HL-60 (cell line): Measurements from ENCODE around the gene MCCC1.
"Not testable (repeated sequence)": the region's sequence is repeated elsewhere in the genome, so short reads cannot be mapped to it uniquely, and the experiment has no call there.

Experiments used
- DNase-seq, 2 experiments: peaks; one replicate each; pipeline ENCODE4 v3.0.0-alpha.2; 2010 to 2020; ENCODE audit warnings: low read depth in 1 of 2, low spot score in 1 of 2
- H3K27ac ChIP-seq: fragments of 250-450 bp; sonication (Bioruptor Pico); replicated peaks from 2 replicates; pipeline ENCODE4 v1.5.1; 2020; ENCODE audit warnings: mild to moderate bottlenecking, moderate library complexity
- H3K27me3 ChIP-seq: fragments of 250-450 bp; sonication (Bioruptor Pico); 2 replicates; pipeline ENCODE4 v1.5.1; 2021; ENCODE audit warnings: mild to moderate bottlenecking, moderate library complexity; ENCODE audit not compliant: insufficient read depth, poor library complexity, severe bottlenecking
- H3K4me3 ChIP-seq: replicated peaks from 2 replicates; pipeline ENCODE4 v1.5.1; 2011; ENCODE audit warnings: mild to moderate bottlenecking, control low read depth, low read length; ENCODE audit not compliant: insufficient read depth
- GABPA ChIP-seq: IDR thresholded peaks from 2 replicates; pipeline ENCODE4 v1.6.1; 2012; ENCODE audit warnings: low read depth
- POLR2AphosphoS5 ChIP-seq: IDR thresholded peaks from 2 replicates; pipeline ENCODE4 v1.6.1; 2012; ENCODE audit warnings: low read depth
- SPI1 ChIP-seq: IDR thresholded peaks from 2 replicates; pipeline ENCODE4 v1.6.1; 2012; ENCODE audit warnings: low read depth, mild to moderate bottlenecking, borderline replicate concordance
- TF ChIP-seq, protein P1 (sequence below): IDR thresholded peaks from one replicate; pipeline ENCODE4 v1.5.1; 2011; ENCODE audit warnings: low read length, control low read depth, inconsistent platforms; ENCODE audit not compliant: insufficient read depth
- TF ChIP-seq, protein P2 (sequence below): IDR thresholded peaks from 2 replicates; pipeline ENCODE4 v1.6.1; 2012; ENCODE audit warnings: low read depth; ENCODE audit not compliant: insufficient replicate concordance

Gene MCCC1

DNA sequence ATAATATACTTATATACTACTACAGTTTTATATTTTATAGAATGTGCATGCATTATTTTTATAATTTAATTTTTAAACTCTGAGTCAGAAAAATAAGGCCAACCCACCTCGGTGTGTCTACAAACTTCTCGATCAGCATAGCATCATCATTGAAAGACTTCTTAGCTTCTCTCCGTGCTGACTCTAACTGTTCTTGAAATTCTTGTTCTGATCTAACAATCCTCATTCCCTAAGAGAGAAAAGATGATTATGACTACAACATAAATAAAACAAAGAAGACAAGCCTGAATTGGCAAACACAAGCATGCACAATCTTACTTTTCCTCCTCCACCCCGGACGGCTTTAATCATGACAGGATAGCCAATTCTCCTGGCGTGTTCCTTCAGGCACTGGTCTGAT is 28.4 kb downstream of the MCCC1 start:
- no peak for DNase-seq
- no peak overlapping the region for H3K27ac ChIP-seq
- H3K27me3 ChIP-seq: no peaks in the 10 kb centered on the region
- TF ChIP-seq GABPA (no peak), POLR2AphosphoS5 (no peak), SPI1 (no peak)
- TF ChIP-seq, protein P1, sequence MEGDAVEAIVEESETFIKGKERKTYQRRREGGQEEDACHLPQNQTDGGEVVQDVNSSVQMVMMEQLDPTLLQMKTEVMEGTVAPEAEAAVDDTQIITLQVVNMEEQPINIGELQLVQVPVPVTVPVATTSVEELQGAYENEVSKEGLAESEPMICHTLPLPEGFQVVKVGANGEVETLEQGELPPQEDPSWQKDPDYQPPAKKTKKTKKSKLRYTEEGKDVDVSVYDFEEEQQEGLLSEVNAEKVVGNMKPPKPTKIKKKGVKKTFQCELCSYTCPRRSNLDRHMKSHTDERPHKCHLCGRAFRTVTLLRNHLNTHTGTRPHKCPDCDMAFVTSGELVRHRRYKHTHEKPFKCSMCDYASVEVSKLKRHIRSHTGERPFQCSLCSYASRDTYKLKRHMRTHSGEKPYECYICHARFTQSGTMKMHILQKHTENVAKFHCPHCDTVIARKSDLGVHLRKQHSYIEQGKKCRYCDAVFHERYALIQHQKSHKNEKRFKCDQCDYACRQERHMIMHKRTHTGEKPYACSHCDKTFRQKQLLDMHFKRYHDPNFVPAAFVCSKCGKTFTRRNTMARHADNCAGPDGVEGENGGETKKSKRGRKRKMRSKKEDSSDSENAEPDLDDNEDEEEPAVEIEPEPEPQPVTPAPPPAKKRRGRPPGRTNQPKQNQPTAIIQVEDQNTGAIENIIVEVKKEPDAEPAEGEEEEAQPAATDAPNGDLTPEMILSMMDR: no peak
- TF ChIP-seq, protein P2, sequence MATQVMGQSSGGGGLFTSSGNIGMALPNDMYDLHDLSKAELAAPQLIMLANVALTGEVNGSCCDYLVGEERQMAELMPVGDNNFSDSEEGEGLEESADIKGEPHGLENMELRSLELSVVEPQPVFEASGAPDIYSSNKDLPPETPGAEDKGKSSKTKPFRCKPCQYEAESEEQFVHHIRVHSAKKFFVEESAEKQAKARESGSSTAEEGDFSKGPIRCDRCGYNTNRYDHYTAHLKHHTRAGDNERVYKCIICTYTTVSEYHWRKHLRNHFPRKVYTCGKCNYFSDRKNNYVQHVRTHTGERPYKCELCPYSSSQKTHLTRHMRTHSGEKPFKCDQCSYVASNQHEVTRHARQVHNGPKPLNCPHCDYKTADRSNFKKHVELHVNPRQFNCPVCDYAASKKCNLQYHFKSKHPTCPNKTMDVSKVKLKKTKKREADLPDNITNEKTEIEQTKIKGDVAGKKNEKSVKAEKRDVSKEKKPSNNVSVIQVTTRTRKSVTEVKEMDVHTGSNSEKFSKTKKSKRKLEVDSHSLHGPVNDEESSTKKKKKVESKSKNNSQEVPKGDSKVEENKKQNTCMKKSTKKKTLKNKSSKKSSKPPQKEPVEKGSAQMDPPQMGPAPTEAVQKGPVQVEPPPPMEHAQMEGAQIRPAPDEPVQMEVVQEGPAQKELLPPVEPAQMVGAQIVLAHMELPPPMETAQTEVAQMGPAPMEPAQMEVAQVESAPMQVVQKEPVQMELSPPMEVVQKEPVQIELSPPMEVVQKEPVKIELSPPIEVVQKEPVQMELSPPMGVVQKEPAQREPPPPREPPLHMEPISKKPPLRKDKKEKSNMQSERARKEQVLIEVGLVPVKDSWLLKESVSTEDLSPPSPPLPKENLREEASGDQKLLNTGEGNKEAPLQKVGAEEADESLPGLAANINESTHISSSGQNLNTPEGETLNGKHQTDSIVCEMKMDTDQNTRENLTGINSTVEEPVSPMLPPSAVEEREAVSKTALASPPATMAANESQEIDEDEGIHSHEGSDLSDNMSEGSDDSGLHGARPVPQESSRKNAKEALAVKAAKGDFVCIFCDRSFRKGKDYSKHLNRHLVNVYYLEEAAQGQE: no peak
- no peak overlapping the region for H3K4me3 ChIP-seq

DNA sequence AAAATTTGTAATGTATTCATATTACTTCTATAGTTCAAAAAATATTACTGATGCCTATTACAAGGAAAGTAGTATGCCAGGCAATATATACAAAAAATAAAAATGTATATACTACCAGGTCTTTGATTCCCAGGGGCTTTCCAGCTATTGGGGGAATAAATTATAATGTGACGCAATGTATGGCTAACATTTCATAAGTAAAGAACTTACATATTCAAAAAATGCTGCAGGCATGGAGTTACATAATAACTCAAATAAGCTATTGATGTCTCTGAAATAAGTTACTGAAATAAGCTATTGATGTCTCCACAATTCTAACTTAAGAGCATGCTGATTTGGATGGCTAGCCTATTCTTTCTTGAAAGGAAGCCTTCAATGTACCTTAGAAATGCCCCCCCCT is 30.2 kb downstream of the MCCC1 start:
- DNase-seq: no peak
- TF ChIP-seq, protein P2: no peak
- TF ChIP-seq GABPA: no peak
- no peak for TF ChIP-seq POLR2AphosphoS5
- TF ChIP-seq SPI1: no peak
- TF ChIP-seq, protein P1: no peak
- no peak overlapping the region for H3K4me3 ChIP-seq
- H3K27me3 ChIP-seq: no peaks in the 10 kb centered on the region
- no peak overlapping the region for H3K27ac ChIP-seq

DNA sequence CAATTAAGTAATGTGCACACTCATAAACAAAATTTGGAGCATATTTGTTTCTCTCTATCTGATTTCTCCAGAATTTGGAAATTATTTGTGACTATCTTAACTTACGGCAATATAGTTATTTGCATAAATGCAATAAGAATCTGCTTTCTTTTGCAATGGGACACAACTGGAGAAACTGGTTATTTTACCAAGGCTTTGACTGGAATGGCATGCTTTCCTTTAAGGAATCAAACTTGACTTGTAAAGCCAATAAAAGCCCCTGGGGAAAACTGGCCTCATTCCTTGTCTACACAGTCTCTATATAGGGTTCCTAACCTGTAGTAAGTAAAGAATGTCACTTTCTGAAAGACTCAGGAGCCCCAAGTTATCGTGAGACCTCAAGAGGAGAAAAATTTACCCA is 32.4 kb downstream of the MCCC1 start:
- not testable (repeated sequence) for H3K27me3 ChIP-seq, DNase-seq, H3K4me3 ChIP-seq

DNA sequence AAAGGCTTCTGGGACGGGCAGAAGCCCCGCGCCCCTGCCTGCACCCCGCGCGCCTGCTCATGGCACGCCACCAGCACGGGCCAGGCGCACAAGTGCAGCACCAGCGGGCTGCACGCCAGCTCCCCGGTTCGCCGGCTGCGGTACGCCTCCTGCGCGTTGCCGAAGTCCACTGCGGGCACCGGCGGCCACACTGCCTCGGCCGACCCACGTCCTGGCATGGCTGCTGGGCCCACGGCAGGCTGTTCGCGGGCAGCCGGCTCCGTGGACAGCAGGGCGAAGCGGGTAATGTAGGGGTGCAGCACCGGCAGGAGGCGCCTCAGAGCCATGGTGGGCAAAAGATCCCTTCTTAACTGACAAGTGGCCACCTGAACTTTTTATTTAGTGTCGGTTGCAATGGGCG is 34.8 kb downstream of the MCCC1 start:
- DNase-seq: no peak
- no peak for TF ChIP-seq GABPA
- TF ChIP-seq, protein P2: no peak
- no peak for TF ChIP-seq SPI1
- TF ChIP-seq, protein P1: no peak
- TF ChIP-seq POLR2AphosphoS5: no peak
- Histone ChIP-seq H3K4me3 (no peak overlapping the region), H3K27me3 (no peaks in the 10 kb centered on the region), H3K27ac (no peak overlapping the region)

More for the DNA sequence above, 32.4 kb downstream of the MCCC1 start:
- H3K27ac ChIP-seq: not testable (repeated sequence)
